Measurements from ENCODE around the gene HSPBAP1.

DNA sequence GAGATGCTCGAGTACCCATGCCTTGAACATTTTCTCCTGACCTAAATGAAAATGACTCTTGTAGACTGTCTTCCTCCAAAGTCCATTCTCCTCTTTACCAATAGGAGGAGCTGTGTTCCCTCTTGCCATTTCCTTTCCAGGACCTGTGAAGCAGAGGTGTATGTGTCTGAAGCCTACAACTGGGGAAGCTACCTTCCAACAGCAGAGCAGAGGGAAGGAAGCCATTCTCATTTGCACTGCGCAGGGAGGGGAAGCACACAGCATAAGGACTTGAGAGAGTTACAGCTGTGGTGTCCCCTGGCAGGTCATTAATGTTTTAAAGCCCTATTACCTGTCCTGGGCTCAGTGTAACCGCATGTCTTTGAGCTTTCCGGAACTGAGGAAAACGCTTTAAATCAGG is 38.7 kb downstream of the HSPBAP1 start:
- TF ChIP-seq, protein P1, sequence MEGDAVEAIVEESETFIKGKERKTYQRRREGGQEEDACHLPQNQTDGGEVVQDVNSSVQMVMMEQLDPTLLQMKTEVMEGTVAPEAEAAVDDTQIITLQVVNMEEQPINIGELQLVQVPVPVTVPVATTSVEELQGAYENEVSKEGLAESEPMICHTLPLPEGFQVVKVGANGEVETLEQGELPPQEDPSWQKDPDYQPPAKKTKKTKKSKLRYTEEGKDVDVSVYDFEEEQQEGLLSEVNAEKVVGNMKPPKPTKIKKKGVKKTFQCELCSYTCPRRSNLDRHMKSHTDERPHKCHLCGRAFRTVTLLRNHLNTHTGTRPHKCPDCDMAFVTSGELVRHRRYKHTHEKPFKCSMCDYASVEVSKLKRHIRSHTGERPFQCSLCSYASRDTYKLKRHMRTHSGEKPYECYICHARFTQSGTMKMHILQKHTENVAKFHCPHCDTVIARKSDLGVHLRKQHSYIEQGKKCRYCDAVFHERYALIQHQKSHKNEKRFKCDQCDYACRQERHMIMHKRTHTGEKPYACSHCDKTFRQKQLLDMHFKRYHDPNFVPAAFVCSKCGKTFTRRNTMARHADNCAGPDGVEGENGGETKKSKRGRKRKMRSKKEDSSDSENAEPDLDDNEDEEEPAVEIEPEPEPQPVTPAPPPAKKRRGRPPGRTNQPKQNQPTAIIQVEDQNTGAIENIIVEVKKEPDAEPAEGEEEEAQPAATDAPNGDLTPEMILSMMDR (IDR thresholded peaks at IDR 0.05) = peak; percentile 37 to 71 (median 46)
- TF ChIP-seq POLR2A (IDR thresholded peaks at IDR 0.05) = no peak
